ENCODE measurements around the gene CYP2C19. TPM values are rescaled to one million over a fixed set of nuclear protein-coding genes. Genes with fewer than 3 reads are reported as not detected.
"Not testable (repeated sequence)": the region's sequence is repeated elsewhere in the genome, so short reads cannot be mapped to it uniquely, and the experiment has no call there.

The CYP2C19 gene
- total RNA-seq, 1 donor from 2014 or later, result 3.7 TPM

- H3K4me3 Mint-ChIP-seq, result no peak overlapping the region
- DNase-seq (ENCODE audit: extremely low spot score, unreplicated experiment), result no peak
- H3K27me3 Mint-ChIP-seq, result no peaks in the 10 kb centered on the region
- H3K36me3 Mint-ChIP-seq, result no peaks in the 10 kb centered on the region
- no peaks in the 10 kb centered on the region for H3K4me1 Mint-ChIP-seq (ENCODE audit: unreplicated experiment)
- no peak for TF ChIP-seq CTCF (conservative IDR thresholded peaks at IDR 0.05)
- no peaks in the 10 kb centered on the region for H3K9me3 Mint-ChIP-seq
- no peak overlapping the region for H3K27ac Mint-ChIP-seq
Observed at GRCh38 chr10:94785211-94785610, 22.7 kb downstream of the CYP2C19 start.

GRCh38 chr10:94800551-94800950 lies 38.1 kb downstream of the CYP2C19 start:
- H3K27me3 Mint-ChIP-seq; DNase-seq (ENCODE audit: extremely low spot score, unreplicated experiment); H3K27ac Mint-ChIP-seq; H3K36me3 Mint-ChIP-seq; H3K4me1 Mint-ChIP-seq (ENCODE audit: unreplicated experiment); H3K4me3 Mint-ChIP-seq: not testable (repeated sequence)
- peaks cover 15% of the 10 kb centered on the region for H3K9me3 Mint-ChIP-seq

GRCh38 chr10:94803307-94803706 lies 40.8 kb downstream of the CYP2C19 start:
- no peak overlapping the region for H3K27ac Mint-ChIP-seq
- H3K27me3 Mint-ChIP-seq, result no peaks in the 10 kb centered on the region
- DNase-seq (ENCODE audit: extremely low spot score, unreplicated experiment), result no peak
- H3K9me3 Mint-ChIP-seq, result peaks cover 15% of the 10 kb centered on the region
- no peak for TF ChIP-seq CTCF (conservative IDR thresholded peaks at IDR 0.05)
- H3K4me3 Mint-ChIP-seq, result no peak overlapping the region
- no peaks in the 10 kb centered on the region for H3K4me1 Mint-ChIP-seq (ENCODE audit: unreplicated experiment)
- H3K36me3 Mint-ChIP-seq, result no peaks in the 10 kb centered on the region

- not testable (repeated sequence) for H3K27me3 Mint-ChIP-seq; H3K27ac Mint-ChIP-seq; H3K4me3 Mint-ChIP-seq; H3K4me1 Mint-ChIP-seq (ENCODE audit: unreplicated experiment); H3K36me3 Mint-ChIP-seq; H3K9me3 Mint-ChIP-seq; DNase-seq (ENCODE audit: extremely low spot score, unreplicated experiment)
Observed at GRCh38 chr10:94830025-94830424, 67.5 kb downstream of the CYP2C19 start.

- H3K27me3 Mint-ChIP-seq, result no peaks in the 10 kb centered on the region
Observed at GRCh38 chr10:94846204-94846603, 83.7 kb downstream of the CYP2C19 start.

GRCh38 chr10:94850766-94851165 lies 88.3 kb downstream of the CYP2C19 start:
- Mint-ChIP-seq H3K27me3 (no peaks in the 10 kb centered on the region), H3K9me3 (no peaks in the 10 kb centered on the region), H3K36me3 (no peaks in the 10 kb centered on the region), H3K4me1 (ENCODE audit: unreplicated experiment) (no peaks in the 10 kb centered on the region), H3K27ac (no peak overlapping the region), H3K4me3 (no peak overlapping the region)
- TF ChIP-seq CTCF (conservative IDR thresholded peaks at IDR 0.05), result no peak
- no peak for DNase-seq (ENCODE audit: extremely low spot score, unreplicated experiment)

More at GRCh38 chr10:94846204-94846603, 83.7 kb downstream of the CYP2C19 start:
- Mint-ChIP-seq H3K27ac (no peak overlapping the region), H3K9me3 (no peaks in the 10 kb centered on the region), H3K36me3 (no peaks in the 10 kb centered on the region), H3K4me3 (no peak overlapping the region), H3K4me1 (ENCODE audit: unreplicated experiment) (no peaks in the 10 kb centered on the region)
- TF ChIP-seq CTCF (conservative IDR thresholded peaks at IDR 0.05), result no peak
- DNase-seq (ENCODE audit: extremely low spot score, unreplicated experiment), result no peak

- H3K36me3 Mint-ChIP-seq, result no peaks in the 10 kb centered on the region
- H3K4me3 Mint-ChIP-seq, result no peak overlapping the region
- DNase-seq (ENCODE audit: extremely low spot score, unreplicated experiment), result no peak
- no peaks in the 10 kb centered on the region for H3K27me3 Mint-ChIP-seq
- H3K4me1 Mint-ChIP-seq (ENCODE audit: unreplicated experiment), result no peaks in the 10 kb centered on the region
- no peaks in the 10 kb centered on the region for H3K9me3 Mint-ChIP-seq
- H3K27ac Mint-ChIP-seq, result no peak overlapping the region
- TF ChIP-seq CTCF (conservative IDR thresholded peaks at IDR 0.05), result no peak
Observed at GRCh38 chr10:94851263-94851662, 88.8 kb downstream of the CYP2C19 start.

Data from type B pancreatic cell (in vitro differentiated cells).